K562 (cell line): ENCODE data around the gene RELL2. TPM values are rescaled to one million over a fixed set of nuclear protein-coding genes. Genes with fewer than 3 reads are reported as not detected.

Source experiments
- CHCHD3 ChIP-seq: fragments of 250-450 bp; sonication (Bioruptor Pico); IDR thresholded peaks from 2 replicates; pipeline ENCODE4 v2.1.2; 2022; ENCODE audit warnings: mild to moderate bottlenecking
- ELF2 ChIP-seq: fragments of 250-450 bp; sonication (Bioruptor Pico); IDR thresholded peaks from 2 replicates; pipeline ENCODE4 v1.5.0; 2021; ENCODE audit warnings: mild to moderate bottlenecking
- HDAC2 ChIP-seq: fragments of 450-650 bp; IDR thresholded peaks from 2 replicates; pipeline ENCODE4 v1.6.1; 2016; ENCODE audit warnings: mild to moderate bottlenecking
- HNRNPLL ChIP-seq: fragments of 200-400 bp; formaldehyde crosslinking; IDR thresholded peaks from 2 replicates; pipeline ENCODE4 v1.6.1; 2017; ENCODE audit warnings: low read length, low read depth, mild to moderate bottlenecking; ENCODE audit not compliant: poor library complexity, severe bottlenecking
- HOMEZ ChIP-seq: fragments of 250-450 bp; sonication (Bioruptor Pico); IDR thresholded peaks from 2 replicates; pipeline ENCODE4 v1.4.0; 2020; ENCODE audit warnings: mild to moderate bottlenecking, moderate library complexity
- MTA1 ChIP-seq: fragments of 450-650 bp; IDR thresholded peaks from 2 replicates; pipeline ENCODE4 v1.6.1; 2017; ENCODE audit warnings: borderline replicate concordance
- PPARD ChIP-seq: fragments of 250-450 bp; sonication (Bioruptor Pico); IDR thresholded peaks from 2 replicates; pipeline ENCODE4 v1.8.0; 2022; ENCODE audit warnings: inconsistent platforms, mild to moderate bottlenecking, moderate library complexity
- RAD21 ChIP-seq, 2 experiments: fragments of 250-450 bp in 1 of 2; fragments of 450-650 bp in 1 of 2; sonication (Bioruptor Pico) in 1 of 2; formaldehyde crosslinking in 1 of 2; IDR thresholded peaks in 1 of 2; conservative IDR thresholded peaks in 1 of 2; 2 replicates each; pipeline versions ENCODE4 v1.4.0 to v1.8.0; 2020 to 2022; ENCODE audit warnings: mild to moderate bottlenecking in 2 of 2, moderate library complexity in 1 of 2
- RFX7 ChIP-seq: fragments of 250-450 bp; sonication (Bioruptor Pico); IDR thresholded peaks from 2 replicates; pipeline ENCODE4 v1.5.1; 2021; ENCODE audit warnings: mild to moderate bottlenecking
- SREBF2 ChIP-seq: sonication (generic); formaldehyde crosslinking; IDR thresholded peaks from 2 replicates; pipeline ENCODE4 v1.4.0; 2020; ENCODE audit warnings: mild to moderate bottlenecking, missing genetic modification reagents
- TAF15 ChIP-seq: fragments of 200-400 bp; formaldehyde crosslinking; IDR thresholded peaks from 2 replicates; pipeline ENCODE4 v1.6.1; 2017; ENCODE audit warnings: mild to moderate bottlenecking, low read depth, low read length, moderate library complexity
- TAL1 ChIP-seq: fragments of 450-650 bp; IDR thresholded peaks from 2 replicates; pipeline ENCODE4 v1.6.1; 2016; ENCODE audit warnings: mild to moderate bottlenecking
- TBL1XR1 ChIP-seq, 2 experiments: IDR thresholded peaks; 2 replicates each; pipeline ENCODE4 v1.6.1; 2012; ENCODE audit warnings: improper control_type of control experiment in 2 of 2, low read length in 2 of 2, mild to moderate bottlenecking in 1 of 2
- TGIF2 ChIP-seq: sonication (generic); formaldehyde crosslinking; IDR thresholded peaks from 2 replicates; pipeline ENCODE4 v1.8.1; 2022; ENCODE audit warnings: mild to moderate bottlenecking, missing genetic modification reagents, moderate library complexity
- TRIM24 ChIP-seq, 2 experiments: fragments of 450-650 bp; IDR thresholded peaks; 2 replicates each; pipeline ENCODE4 v1.6.1; 2016
- ZNF133 ChIP-seq: fragments of 250-450 bp; sonication (Bioruptor Pico); IDR thresholded peaks from 2 replicates; pipeline ENCODE4 v1.4.0; 2020; ENCODE audit warnings: mild to moderate bottlenecking
- ZNF146 ChIP-seq: IDR thresholded peaks from one replicate; pipeline ENCODE4 v1.6.1; 2018; ENCODE audit warnings: missing compliant biosample characterization; ENCODE audit not compliant: unreplicated experiment
- ZNF184 ChIP-seq: sonication (generic); formaldehyde crosslinking; IDR thresholded peaks from 2 replicates; pipeline ENCODE4 v1.5.0; 2020; ENCODE audit warnings: missing genetic modification reagents
- ZNF551 ChIP-seq: fragments of 250-450 bp; sonication (Bioruptor Pico); IDR thresholded peaks from 2 replicates; pipeline ENCODE4 v1.5.0; 2021; ENCODE audit warnings: mild to moderate bottlenecking, moderate library complexity
- ZNF644 ChIP-seq: fragments of 200-800 bp; sonication (Bioruptor generic); IDR thresholded peaks from 2 replicates; pipeline ENCODE4 v1.6.1; 2016; ENCODE audit warnings: low read depth, missing genetic modification characterization, missing compliant biosample characterization
- polyA plus RNA-seq, 8 experiments: library from polyadenylated mRNA; depleted of rRNA in 4 of 8; stranded (reverse) in 5 of 8; unstranded in 3 of 8; fragments of >200 nt; fragmentation: Nextera tagmentation in 2 of 8; fragmentation: Illumina TruSeq in 1 of 8; extraction: Ambion mirVana in 2 of 8; extraction: Trizol in 1 of 8; gene quantifications; 2 replicates each; pipeline versions ENCODE4 v1.2.1 to v1.2.3, GENCODE V29; 2011 to 2014; ENCODE audit warnings: inconsistent platforms in 1 of 8, missing spikeins in 1 of 8
- total RNA-seq, 7 experiments: library from RNA; depleted of rRNA in 6 of 7; stranded (reverse); fragments of >200 nt in 6 of 7; fragmentation: Illumina TruSeq in 2 of 7; extraction: Trizol in 2 of 7; gene quantifications; 2 replicates each; pipeline versions ENCODE4 v1.2.1 to v1.2.3, GENCODE V29; 2011 to 2021; ENCODE audit warnings: low replicate concordance in 1 of 7
- TF ChIP-seq, protein P1 (sequence below): IDR thresholded peaks from 2 replicates; pipeline ENCODE4 v1.6.1; 2014; ENCODE audit warnings: antibody characterized with exemption
- TF ChIP-seq, protein P2 (sequence below): fragments of 250-450 bp; sonication (Bioruptor Pico); IDR thresholded peaks from 2 replicates; pipeline ENCODE4 v1.8.0; 2022; ENCODE audit warnings: inconsistent platforms
- TF ChIP-seq, protein P3 (sequence below): fragments of 450-650 bp; IDR thresholded peaks from 2 replicates; pipeline ENCODE4 v1.6.1; 2016; ENCODE audit warnings: borderline replicate concordance

The RELL2 gene
- total and polyA plus RNA-seq, 9 of the 15 experiments (the other 6 are each of a cell fraction or from before 2014, with no cell fraction given) = 0.06 to 36.0 (median 14.3) TPM

- TF ChIP-seq, protein P1, sequence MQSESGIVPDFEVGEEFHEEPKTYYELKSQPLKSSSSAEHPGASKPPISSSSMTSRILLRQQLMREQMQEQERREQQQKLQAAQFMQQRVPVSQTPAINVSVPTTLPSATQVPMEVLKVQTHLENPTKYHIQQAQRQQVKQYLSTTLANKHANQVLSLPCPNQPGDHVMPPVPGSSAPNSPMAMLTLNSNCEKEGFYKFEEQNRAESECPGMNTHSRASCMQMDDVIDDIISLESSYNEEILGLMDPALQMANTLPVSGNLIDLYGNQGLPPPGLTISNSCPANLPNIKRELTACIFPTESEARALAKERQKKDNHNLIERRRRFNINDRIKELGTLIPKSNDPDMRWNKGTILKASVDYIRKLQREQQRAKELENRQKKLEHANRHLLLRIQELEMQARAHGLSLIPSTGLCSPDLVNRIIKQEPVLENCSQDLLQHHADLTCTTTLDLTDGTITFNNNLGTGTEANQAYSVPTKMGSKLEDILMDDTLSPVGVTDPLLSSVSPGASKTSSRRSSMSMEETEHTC = 0 out of 2 replicates have a peak, but pooled peaks have one; percentile 14
- TF ChIP-seq ZNF644 (tag) = no peak
- TF ChIP-seq TAF15 = no peak
- TF ChIP-seq MTA1 = 0 out of 2 replicates have a peak, but pooled peaks have one; percentile 29
- TF ChIP-seq ZNF551 = no peak
- no peak for TF ChIP-seq CHCHD3 (CRISPR knock-in tag)
- no peak for TF ChIP-seq SREBF2
- TF ChIP-seq RFX7 (CRISPR knock-in tag) = no peak
- TF ChIP-seq HNRNPLL = peak; percentile 14
- no peak; the same call in 1 of the 2 replicates for TF ChIP-seq HDAC2
- TF ChIP-seq PPARD (CRISPR knock-in tag) = no peak
- TF ChIP-seq, protein P2, sequence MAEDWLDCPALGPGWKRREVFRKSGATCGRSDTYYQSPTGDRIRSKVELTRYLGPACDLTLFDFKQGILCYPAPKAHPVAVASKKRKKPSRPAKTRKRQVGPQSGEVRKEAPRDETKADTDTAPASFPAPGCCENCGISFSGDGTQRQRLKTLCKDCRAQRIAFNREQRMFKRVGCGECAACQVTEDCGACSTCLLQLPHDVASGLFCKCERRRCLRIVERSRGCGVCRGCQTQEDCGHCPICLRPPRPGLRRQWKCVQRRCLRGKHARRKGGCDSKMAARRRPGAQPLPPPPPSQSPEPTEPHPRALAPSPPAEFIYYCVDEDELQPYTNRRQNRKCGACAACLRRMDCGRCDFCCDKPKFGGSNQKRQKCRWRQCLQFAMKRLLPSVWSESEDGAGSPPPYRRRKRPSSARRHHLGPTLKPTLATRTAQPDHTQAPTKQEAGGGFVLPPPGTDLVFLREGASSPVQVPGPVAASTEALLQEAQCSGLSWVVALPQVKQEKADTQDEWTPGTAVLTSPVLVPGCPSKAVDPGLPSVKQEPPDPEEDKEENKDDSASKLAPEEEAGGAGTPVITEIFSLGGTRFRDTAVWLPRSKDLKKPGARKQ = no peak
- TF ChIP-seq HOMEZ (CRISPR knock-in tag) = no peak
- TF ChIP-seq ZNF146 = no peak
- peak in 1 of 2 experiments; percentile 58; a peak in 1 of 4 replicates for TF ChIP-seq TBL1XR1 (IDR thresholded peaks at IDR 0.05; ENCODE audit: low read length in 2 of 2)
- TF ChIP-seq ZNF133 (CRISPR knock-in tag) = no peak
- TF ChIP-seq ZNF184 (CRISPR knock-in tag) = no peak
- no peak for TF ChIP-seq TGIF2 (CRISPR knock-in tag)
- no peak for TF ChIP-seq TAL1
- TF ChIP-seq, protein P3, sequence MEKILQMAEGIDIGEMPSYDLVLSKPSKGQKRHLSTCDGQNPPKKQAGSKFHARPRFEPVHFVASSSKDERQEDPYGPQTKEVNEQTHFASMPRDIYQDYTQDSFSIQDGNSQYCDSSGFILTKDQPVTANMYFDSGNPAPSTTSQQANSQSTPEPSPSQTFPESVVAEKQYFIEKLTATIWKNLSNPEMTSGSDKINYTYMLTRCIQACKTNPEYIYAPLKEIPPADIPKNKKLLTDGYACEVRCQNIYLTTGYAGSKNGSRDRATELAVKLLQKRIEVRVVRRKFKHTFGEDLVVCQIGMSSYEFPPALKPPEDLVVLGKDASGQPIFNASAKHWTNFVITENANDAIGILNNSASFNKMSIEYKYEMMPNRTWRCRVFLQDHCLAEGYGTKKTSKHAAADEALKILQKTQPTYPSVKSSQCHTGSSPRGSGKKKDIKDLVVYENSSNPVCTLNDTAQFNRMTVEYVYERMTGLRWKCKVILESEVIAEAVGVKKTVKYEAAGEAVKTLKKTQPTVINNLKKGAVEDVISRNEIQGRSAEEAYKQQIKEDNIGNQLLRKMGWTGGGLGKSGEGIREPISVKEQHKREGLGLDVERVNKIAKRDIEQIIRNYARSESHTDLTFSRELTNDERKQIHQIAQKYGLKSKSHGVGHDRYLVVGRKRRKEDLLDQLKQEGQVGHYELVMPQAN = peak; percentile 78
- TF ChIP-seq TRIM24 (IDR thresholded peaks at IDR 0.05) = peak in 1 of 2 experiments; percentile 88; a peak in 2 of 4 replicates
- TF ChIP-seq RAD21 (CRISPR knock-in tag; conservative IDR thresholded peaks at IDR 0.05 in 1 of 2, IDR thresholded peaks at IDR 0.05 in 1 of 2) = no peak
- TF ChIP-seq ELF2 (CRISPR knock-in tag) = no peak
Observed at GRCh38 chr5:141618030-141618803, 18.6 kb upstream of the RELL2 start (continued).
